A204.1 (cell line): ENCODE data around the gene ARHGAP15.

Source experiments
- FAIRE-seq: peaks from 2 replicates; lab custom pipeline; 2012; peaks lifted over from hg19 to GRCh38; lab: Jason Lieb, UNC

ARHGAP15 gene

GRCh38 chr2:143263066-143263625 is 133.9 kb downstream of the ARHGAP15 start:
- FAIRE-seq = no peak

- no peak for FAIRE-seq
Observed at GRCh38 chr2:143264851-143265250, 135.6 kb downstream of the ARHGAP15 start.

GRCh38 chr2:143279672-143280071 is 150.5 kb downstream of the ARHGAP15 start:
- no peak for FAIRE-seq

- no peak for FAIRE-seq
Observed at GRCh38 chr2:143280097-143280757, 151.0 kb downstream of the ARHGAP15 start.

DNA sequence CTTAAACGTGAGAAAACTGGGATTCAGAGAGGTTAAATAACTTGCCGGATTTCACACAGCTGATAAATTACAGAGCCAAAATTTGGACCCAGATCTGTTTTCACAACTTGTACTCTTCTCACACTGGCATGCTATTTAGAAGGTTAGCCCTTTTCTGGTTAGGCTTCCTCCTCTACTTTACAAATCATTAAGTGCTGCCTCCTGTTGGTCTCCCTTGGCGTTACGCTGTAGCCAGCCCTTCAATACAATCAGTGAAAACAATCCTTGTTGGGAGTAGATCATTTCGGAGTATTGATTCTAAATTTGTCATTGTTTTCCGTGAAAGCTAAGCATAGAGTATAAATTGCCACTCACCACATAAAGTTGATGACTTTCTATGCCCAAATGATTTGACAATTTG is 153.5 kb downstream of the ARHGAP15 start:
- no peak for FAIRE-seq

DNA sequence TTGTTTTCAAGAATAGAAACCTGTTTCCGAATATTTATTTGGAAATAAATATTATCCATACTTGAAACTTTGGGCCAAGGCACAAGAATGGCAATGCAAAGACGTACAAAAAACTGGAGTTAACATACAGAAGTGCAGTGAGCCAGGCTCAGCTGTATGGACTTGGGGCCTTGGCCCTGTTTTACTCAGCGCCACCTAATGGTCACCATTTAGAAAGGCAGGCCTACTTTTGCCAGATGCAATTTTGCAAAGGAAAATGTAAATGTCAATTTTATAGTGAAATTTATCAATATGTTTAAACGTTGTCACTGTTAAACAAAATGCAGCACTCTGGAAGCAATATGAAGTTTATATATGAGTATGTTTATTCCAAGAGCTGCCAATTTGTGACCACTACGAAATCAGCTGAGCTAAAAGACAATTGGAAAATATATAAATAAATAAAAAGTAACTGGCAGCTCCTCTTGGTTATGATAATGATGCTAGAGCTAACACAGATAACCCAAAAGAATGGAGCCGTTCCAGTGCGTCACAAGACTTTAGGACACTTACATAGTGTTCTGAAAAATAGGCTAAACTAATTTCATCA is 155.0 kb downstream of the ARHGAP15 start:
- FAIRE-seq = peak; percentile 86

- FAIRE-seq = no peak
Observed at GRCh38 chr2:143289025-143289424, 159.8 kb downstream of the ARHGAP15 start.

DNA sequence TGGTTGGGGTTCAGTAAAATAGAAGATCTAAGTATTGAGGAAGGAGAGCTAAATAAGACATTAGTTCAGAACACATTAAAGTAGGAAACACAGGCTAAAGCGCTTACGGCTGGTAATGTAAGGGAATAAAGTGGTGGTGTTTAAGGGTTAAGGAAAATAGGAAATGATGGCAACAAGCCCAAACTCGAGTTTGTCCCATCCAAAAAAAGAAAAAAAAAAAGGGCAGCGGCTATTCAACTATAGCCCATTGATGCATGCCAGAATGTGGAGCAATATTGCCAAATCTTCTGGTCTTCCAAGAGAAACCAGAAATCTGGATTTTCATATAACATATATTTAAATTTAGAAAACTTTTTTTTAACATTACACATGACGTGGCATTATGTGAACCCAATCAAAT is 161.0 kb downstream of the ARHGAP15 start:
- no peak for FAIRE-seq

DNA sequence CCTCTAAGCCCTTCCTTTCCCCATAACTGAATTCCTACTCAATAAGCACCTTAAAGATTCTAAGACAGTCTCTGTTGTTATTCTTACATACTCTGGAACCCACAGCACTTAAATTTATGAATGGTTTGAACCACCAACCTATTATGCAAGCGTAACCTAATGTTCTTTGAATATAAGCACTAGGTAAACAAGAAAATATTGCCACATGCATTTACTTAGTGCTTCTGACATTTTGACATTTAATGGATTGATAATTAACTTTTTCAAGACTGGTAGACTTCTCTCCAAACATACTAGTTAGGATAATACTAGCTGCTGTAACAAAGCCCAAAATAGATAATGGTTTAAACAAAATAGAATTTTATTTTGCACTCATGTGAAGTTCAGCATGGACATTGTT is 164.8 kb downstream of the ARHGAP15 start:
- no peak for FAIRE-seq

DNA sequence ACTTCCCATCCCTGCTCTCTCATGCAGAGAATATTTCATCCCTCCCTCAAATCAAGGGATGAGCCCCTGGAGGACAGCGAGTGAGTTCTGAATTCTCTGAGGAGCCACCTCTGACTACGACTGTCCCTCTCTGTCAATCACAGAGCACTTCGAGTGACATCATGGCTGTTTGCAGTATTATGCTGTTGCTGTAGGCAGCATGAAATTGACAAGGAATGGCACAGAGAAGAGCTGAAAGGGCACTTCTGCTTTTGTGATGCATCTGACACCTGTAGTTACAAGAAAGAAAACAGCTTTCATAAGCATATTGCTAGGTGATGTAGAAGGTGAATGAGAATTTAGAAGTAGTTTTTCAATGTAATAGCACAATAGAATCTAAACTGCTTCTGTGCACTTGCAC is 166.9 kb downstream of the ARHGAP15 start:
- no peak for FAIRE-seq

GRCh38 chr2:143297182-143297581 is 168.0 kb downstream of the ARHGAP15 start:
- no peak for FAIRE-seq

DNA sequence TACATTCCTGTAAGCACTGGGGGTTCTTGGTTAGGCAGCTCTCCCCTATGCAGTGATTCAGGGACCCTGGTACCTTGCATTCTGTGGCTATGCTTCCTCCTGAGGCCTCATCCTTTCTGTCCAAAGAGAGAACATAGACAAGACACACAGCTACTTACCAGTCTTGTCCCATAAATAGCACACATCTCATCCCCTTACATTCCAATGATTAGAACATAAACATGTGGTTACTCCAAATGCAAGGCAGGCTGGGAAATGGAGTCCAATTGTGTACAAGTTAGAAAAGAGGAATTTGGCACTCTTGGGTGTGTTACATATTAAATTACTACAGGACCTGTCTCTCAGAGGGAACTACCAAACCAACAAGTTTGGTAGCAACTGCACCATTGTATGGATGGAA is 171.3 kb downstream of the ARHGAP15 start:
- no peak for FAIRE-seq

DNA sequence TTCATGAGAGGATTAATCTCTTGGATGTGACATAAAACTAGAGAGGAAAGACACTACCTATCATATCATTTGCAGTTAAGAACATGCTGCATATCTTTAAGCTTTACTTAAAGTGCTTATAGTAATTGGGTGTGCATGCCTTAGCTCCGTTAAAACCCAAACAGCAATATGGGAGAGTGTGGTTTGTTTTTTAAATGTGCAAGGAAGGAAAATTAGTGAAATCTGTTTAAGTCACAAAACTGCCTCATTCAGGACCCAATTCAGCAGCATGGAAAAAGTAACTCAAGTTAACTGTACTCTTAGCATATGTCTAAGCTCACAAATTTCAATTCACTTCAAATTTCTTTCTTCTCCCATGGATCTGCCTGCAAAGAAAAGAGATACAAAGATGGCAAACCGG is 182.2 kb downstream of the ARHGAP15 start:
- FAIRE-seq = no peak

- no peak for FAIRE-seq
Observed at GRCh38 chr2:143312441-143312840, 183.2 kb downstream of the ARHGAP15 start.

DNA sequence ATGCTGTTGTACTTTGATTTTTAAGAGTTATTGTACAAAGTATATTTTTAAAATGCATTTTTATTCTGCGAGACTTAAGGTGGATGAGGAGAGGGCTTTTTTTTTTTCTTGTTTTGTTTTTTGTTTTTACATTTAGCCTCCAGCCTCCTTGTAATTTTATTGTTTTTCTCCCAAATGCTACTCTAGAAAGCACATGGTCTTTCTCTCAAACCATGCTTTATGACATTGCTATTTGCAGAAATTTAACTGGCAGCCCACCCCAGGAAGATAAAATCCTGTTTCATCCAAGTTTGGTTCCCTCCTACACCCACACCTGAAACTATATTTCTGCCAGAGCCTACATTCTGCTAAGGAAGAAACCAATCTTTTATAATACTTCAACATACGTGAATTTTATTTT is 184.6 kb downstream of the ARHGAP15 start:
- no peak for FAIRE-seq

GRCh38 chr2:143321994-143322393 is 192.8 kb downstream of the ARHGAP15 start:
- FAIRE-seq = no peak

DNA sequence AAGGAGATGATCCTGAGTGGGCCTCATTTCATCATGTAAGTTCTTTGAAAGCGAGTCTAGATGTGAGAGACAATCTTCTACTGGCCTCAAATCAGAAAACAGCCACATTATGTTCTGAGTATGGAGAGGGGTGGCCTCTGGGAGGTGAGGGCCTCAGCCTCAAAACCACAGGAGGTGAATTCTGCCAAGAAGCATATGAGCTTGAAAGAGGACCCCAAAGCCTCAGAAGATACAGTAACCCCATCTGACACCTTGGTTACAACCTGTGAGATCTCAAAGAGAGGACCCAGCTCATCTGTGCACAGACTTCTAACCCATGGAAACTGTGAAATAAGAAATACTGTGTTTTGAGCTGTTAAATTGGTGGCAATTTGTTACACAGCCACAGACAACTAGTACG is 200.1 kb downstream of the ARHGAP15 start:
- no peak for FAIRE-seq

- no peak for FAIRE-seq
Observed at GRCh38 chr2:143333168-143333791, 204.1 kb downstream of the ARHGAP15 start.

- FAIRE-seq = no peak
Observed at GRCh38 chr2:143333847-143334246, 204.6 kb downstream of the ARHGAP15 start.

- FAIRE-seq = no peak
Observed at GRCh38 chr2:143334837-143335236, 205.6 kb downstream of the ARHGAP15 start.

DNA sequence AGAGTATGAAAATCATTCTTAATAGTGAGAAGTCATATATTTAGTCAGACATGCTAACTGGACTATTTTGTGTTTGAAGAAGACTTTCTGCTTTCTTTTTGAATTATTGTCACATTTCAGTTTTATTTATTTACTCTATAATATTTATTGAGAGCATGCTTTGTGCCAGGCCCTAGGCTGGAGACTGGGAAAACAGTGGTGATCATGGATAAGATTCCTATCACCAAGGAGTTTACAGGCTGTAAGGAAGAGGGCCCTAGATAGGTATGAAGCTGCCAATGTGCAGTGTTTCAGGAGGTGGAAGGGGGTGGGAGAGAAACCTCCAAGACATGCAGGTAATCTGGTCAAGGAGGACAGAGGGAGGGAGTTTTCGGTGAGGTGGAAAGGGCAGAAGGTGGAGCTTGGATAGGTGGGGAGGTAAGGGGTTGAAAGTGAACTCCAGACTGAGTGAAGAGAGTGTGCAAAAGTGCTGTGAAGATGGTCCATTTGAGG is 207.5 kb downstream of the ARHGAP15 start:
- FAIRE-seq = no peak

DNA sequence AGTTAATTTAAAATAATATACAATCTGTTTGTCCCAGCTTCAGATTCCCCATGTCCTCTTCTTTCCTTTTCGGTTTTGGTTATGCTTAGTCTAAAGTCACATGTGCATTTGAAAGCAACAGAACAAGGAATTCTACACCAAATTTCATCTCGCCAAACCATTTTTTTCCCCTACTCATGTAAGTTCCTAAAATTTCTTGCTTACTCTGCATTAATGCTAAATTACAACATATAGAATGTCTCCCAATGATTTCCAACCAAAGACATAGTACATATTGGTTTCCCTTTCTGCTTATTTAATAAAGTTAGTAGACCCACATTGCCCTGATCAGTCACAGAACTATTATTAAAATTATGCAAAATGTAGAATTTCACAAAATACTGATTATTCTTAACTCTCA is 212.3 kb downstream of the ARHGAP15 start:
- no peak for FAIRE-seq

DNA sequence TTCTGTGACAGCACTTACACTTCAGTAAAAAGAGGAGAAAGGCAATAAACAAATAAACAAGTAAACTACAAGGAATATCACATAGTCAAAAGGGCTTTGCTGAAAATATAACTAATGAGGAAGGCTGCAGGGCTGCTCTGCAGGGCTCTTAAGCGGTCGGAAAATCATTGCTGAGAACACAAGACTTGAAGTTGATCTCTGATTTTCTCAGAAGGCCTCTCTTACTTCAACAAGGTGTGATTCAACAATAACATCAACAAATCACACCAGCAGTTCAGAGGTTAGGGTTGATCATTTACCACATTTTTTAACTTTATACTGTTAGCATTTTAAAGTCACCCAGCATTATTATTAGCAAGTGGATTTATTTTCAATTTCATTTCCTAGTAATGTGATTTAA is 215.6 kb downstream of the ARHGAP15 start:
- no peak for FAIRE-seq
